Esophagus muscularis mucosa (tissue), 4 donors: Measurements from ENCODE around the gene CNIH2. TPM values are rescaled to one million over a fixed set of nuclear protein-coding genes. Genes with fewer than 3 reads are reported as not detected.

ENCODE experiments used
- DNase-seq: peaks from one replicate; pipeline ENCODE4 v3.0.0-alpha.2; 2017; ENCODE audit errors: extremely low spot score
- H3K27ac ChIP-seq, 4 donors: fragments of 200-600 bp; sonication (generic); replicated peaks in 1 of 4; 1 replicate in 3 of 4; 2 replicates in 1 of 4; pipeline ENCODE4 v1.5.1; 2016 to 2019; ENCODE audit warnings: mild to moderate bottlenecking in 1 of 4
- H3K27me3 ChIP-seq, 4 donors: fragments of 200-600 bp; sonication (generic); one replicate each; pipeline versions ENCODE4 v1.5.1 to v1.6.0; 2016 to 2019
- H3K36me3 ChIP-seq, 4 donors: fragments of 200-600 bp; sonication (generic); one replicate each; pipeline ENCODE4 v1.5.1; 2016 to 2019
- H3K4me1 ChIP-seq, 4 donors: fragments of 200-600 bp; sonication (generic); one replicate each; pipeline ENCODE4 v1.5.1; 2016 to 2019
- H3K4me3 ChIP-seq, 4 donors: fragments of 200-600 bp; sonication (generic); 1 replicate in 2 of 4; 2 replicates in 2 of 4; pipeline ENCODE4 v1.5.1; 2016 to 2019; ENCODE audit warnings: mild to moderate bottlenecking in 4 of 4, moderate library complexity in 1 of 4
- H3K9me3 ChIP-seq, 4 donors: fragments of 200-600 bp; sonication (generic); 1 replicate in 3 of 4; 2 replicates in 1 of 4; pipeline ENCODE4 v1.5.1; 2016 to 2019
- EP300 ChIP-seq: sonication (generic); formaldehyde crosslinking; IDR thresholded peaks from one replicate; pipeline ENCODE4 v1.6.1; 2017; ENCODE audit warnings: antibody characterized with exemption
- POLR2A ChIP-seq: fragments of 450-650 bp; IDR thresholded peaks from one replicate; pipeline ENCODE4 v1.6.1; 2017; ENCODE audit warnings: antibody characterized with exemption, moderate library complexity, mild to moderate bottlenecking, low read depth
- POLR2AphosphoS5 ChIP-seq, 2 donors: sonication (generic); formaldehyde crosslinking; IDR thresholded peaks; one replicate each; pipeline ENCODE4 v1.6.1; 2017; ENCODE audit warnings: antibody characterized with exemption in 2 of 2
- WGBS: methylation state at CpG from one replicate; pipeline ENCODE4 v1.1.5; 2018; 5-methylcytosine and 5-hydroxymethylcytosine counted together
- intact Hi-C: fragments of 100-400 bp; cut with DNase I; formaldehyde crosslinking; loops from one replicate; pipeline ENCODE4 v1.15.1; 2023
- total RNA-seq, 4 donors: library from RNA; depleted of rRNA; stranded (reverse); fragments of >200 nt; gene quantifications; one replicate each; pipeline versions ENCODE4 v1.1.0 to v1.2.1, GENCODE V29; 2016
- TF ChIP-seq, protein P1 (sequence below), 3 experiments: fragments of 200-600 bp in 2 of 3; fragments of 450-650 bp in 1 of 3; sonication (generic) in 2 of 3; IDR thresholded peaks; one replicate each; pipeline ENCODE4 v1.5.1; 2017 to 2019; ENCODE audit warnings: antibody characterized with exemption in 3 of 3, mild to moderate bottlenecking in 2 of 3, moderate library complexity in 1 of 3

Gene CNIH2
- total RNA-seq, 4 donors from 2014 or later = 0.40 TPM; not detected in 3

- Histone ChIP-seq H3K27ac (no peak overlapping the region), H3K9me3 (no peaks in the 10 kb centered on the region), H3K27me3 (no peaks in the 10 kb centered on the region), H3K4me3 (no peak overlapping the region), H3K4me1 (no peaks in the 10 kb centered on the region), H3K36me3 (peaks cover 29 to 100% (median 95%) of the 10 kb centered on the region in 4 donors)
- DNase-seq = no peak
- intact Hi-C loops = no loop called here
- TF ChIP-seq, protein P1, sequence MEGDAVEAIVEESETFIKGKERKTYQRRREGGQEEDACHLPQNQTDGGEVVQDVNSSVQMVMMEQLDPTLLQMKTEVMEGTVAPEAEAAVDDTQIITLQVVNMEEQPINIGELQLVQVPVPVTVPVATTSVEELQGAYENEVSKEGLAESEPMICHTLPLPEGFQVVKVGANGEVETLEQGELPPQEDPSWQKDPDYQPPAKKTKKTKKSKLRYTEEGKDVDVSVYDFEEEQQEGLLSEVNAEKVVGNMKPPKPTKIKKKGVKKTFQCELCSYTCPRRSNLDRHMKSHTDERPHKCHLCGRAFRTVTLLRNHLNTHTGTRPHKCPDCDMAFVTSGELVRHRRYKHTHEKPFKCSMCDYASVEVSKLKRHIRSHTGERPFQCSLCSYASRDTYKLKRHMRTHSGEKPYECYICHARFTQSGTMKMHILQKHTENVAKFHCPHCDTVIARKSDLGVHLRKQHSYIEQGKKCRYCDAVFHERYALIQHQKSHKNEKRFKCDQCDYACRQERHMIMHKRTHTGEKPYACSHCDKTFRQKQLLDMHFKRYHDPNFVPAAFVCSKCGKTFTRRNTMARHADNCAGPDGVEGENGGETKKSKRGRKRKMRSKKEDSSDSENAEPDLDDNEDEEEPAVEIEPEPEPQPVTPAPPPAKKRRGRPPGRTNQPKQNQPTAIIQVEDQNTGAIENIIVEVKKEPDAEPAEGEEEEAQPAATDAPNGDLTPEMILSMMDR (IDR thresholded peaks at IDR 0.05) = no peak
- TF ChIP-seq POLR2A (no peak), EP300 (no peak), POLR2AphosphoS5 (IDR thresholded peaks at IDR 0.05) (no peak)
- 95% methylated on average over 17 of the region's 17 CpGs for WGBS
These were observed 39.1 kb upstream of the CNIH2 start for GRCh38 chr11:66238786-66239413.

DNA sequence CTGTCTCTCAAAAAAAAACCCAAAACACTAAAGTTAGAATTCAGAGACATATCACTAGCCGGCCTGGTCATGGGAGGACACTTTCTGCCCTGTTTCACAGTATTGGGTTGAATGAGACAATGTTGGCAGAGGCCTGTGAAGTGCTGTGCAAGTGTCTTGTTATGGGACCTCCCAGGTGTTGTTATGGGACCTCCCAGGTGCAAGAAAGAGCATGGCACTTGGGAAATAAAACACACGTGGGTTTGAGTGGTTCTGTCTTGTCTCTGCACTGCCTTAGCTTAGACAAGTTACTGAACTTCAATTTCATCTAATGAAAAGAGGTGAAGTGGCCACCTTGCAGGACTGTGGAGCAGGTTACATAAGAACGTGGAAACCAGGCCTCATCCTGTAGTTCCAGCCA lies 38.5 kb upstream of the CNIH2 start:
- intact Hi-C loops = no loop called here
- WGBS = 66% methylated on average over 3 of the region's 3 CpGs
- no peak for DNase-seq
- H3K27me3 ChIP-seq = no peaks in the 10 kb centered on the region
- H3K36me3 ChIP-seq = peaks cover 23 to 100% (median 95%) of the 10 kb centered on the region in 4 donors
- H3K4me1 ChIP-seq = no peaks in the 10 kb centered on the region
- H3K9me3 ChIP-seq = no peaks in the 10 kb centered on the region
- TF ChIP-seq EP300 = no peak
- no peak for TF ChIP-seq POLR2A
- TF ChIP-seq, protein P1 (IDR thresholded peaks at IDR 0.05) = no peak
- TF ChIP-seq POLR2AphosphoS5 (IDR thresholded peaks at IDR 0.05) = no peak
- H3K27ac ChIP-seq = no peak overlapping the region
- no peak overlapping the region for H3K4me3 ChIP-seq

- TF ChIP-seq EP300 (no peak), POLR2AphosphoS5 (IDR thresholded peaks at IDR 0.05) (no peak), POLR2A (no peak)
- TF ChIP-seq, protein P1 (IDR thresholded peaks at IDR 0.05) = no peak
- intact Hi-C loops = no loop called here
- WGBS = 86% methylated on average over 25 of the region's 25 CpGs
- H3K36me3 ChIP-seq = peaks cover 23 to 100% (median 95%) of the 10 kb centered on the region in 4 donors
- no peak for DNase-seq
- H3K4me1 ChIP-seq = no peaks in the 10 kb centered on the region
- no peak overlapping the region for H3K27ac ChIP-seq
- no peaks in the 10 kb centered on the region for H3K27me3 ChIP-seq
- no peaks in the 10 kb centered on the region for H3K9me3 ChIP-seq
- H3K4me3 ChIP-seq = no peak overlapping the region
These were observed 37.8 kb upstream of the CNIH2 start for GRCh38 chr11:66239998-66240780.

DNA sequence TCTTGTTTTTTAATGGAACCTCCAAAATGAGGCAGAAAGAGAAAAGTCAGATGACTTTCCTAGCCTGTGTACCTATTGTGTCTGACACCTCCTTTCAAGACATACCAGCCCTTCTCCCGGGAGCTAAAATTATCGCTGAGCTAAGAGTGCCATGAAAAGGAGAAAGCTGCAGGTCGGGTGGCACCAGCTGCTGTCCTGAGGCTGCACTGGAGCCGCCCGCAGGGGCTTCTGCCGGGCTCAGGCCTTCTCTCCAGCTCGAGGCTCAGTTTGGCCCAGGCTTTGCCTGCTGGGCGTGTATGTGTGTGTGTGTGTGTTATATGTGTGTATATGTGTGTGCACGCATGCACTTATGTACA lies 37.2 kb upstream of the CNIH2 start:
- no peak overlapping the region for H3K4me3 ChIP-seq
- TF ChIP-seq, protein P1 (IDR thresholded peaks at IDR 0.05) = no peak
- TF ChIP-seq POLR2A (no peak), EP300 (no peak), POLR2AphosphoS5 (IDR thresholded peaks at IDR 0.05) (no peak)
- H3K27me3 ChIP-seq = no peaks in the 10 kb centered on the region
- no peaks in the 10 kb centered on the region for H3K4me1 ChIP-seq
- peaks cover 23 to 99% (median 92%) of the 10 kb centered on the region in 4 donors for H3K36me3 ChIP-seq
- no peak for DNase-seq
- intact Hi-C loops = no loop called here
- no peak overlapping the region for H3K27ac ChIP-seq
- no peaks in the 10 kb centered on the region for H3K9me3 ChIP-seq
- 94% methylated on average over 9 of the region's 9 CpGs for WGBS
